Measurements from ENCODE around the gene SEPTIN3. TPM values are rescaled to one million over a fixed set of nuclear protein-coding genes. Genes with fewer than 3 reads are reported as not detected.
"Not testable (repeated sequence)": the region's sequence is repeated elsewhere in the genome, so short reads cannot be mapped to it uniquely, and the experiment has no call there.

SEPTIN3 gene
- total RNA-seq, 4 donors from 2014 or later, result 0.13 to 1.2 (median 0.93) TPM; not detected in 1

- TF ChIP-seq CTCF (IDR thresholded peaks at IDR 0.05) (no peak), EP300 (IDR thresholded peaks at IDR 0.05) (no peak), POLR2A (IDR thresholded peaks at IDR 0.05) (no peak), POLR2AphosphoS5 (IDR thresholded peaks at IDR 0.05) (no peak)
- H3K27ac ChIP-seq, result no peak overlapping the region
- H3K4me3 ChIP-seq, result no peak overlapping the region
- ATAC-seq, result no peak
- H3K4me1 ChIP-seq, result peaks cover 0 to 20% (median 5%) of the 10 kb centered on the region in 3 donors
- H3K36me3 ChIP-seq, result no peaks in the 10 kb centered on the region
- no peaks in the 10 kb centered on the region for H3K9me3 ChIP-seq
- peaks cover 16% of the 10 kb centered on the region for H3K27me3 ChIP-seq
- WGBS, 2 donors (ENCODE audit: low coverage in 1 of 2), result 80 to 90% methylated on average over 1 to 2 of the region's 2 CpGs
Observed at GRCh38 chr22:41948142-41948541, 21.1 kb upstream of the SEPTIN3 start.

- H3K27ac ChIP-seq, H3K4me3 ChIP-seq, H3K36me3 ChIP-seq, ATAC-seq, H3K9me3 ChIP-seq: not testable (repeated sequence)
- Histone ChIP-seq H3K27me3 (peaks cover 16% of the 10 kb centered on the region), H3K4me1 (peaks cover 0 to 20% (median 5%) of the 10 kb centered on the region in 3 donors)
- WGBS, 2 donors (ENCODE audit: low coverage in 1 of 2), result 89% methylated on average over 8 of the region's 8 CpGs; no CpG with 5 or more reads in 1 of the 2 donors
Observed at GRCh38 chr22:41948928-41949296, 20.3 kb upstream of the SEPTIN3 start.

GRCh38 chr22:41949297-41949965 lies 19.8 kb upstream of the SEPTIN3 start:
- H3K27me3 ChIP-seq, result peaks cover 16% of the 10 kb centered on the region

GRCh38 chr22:41951898-41952474 lies 17.3 kb upstream of the SEPTIN3 start, which contains the start of gene SMIM45:
TSS of gene SMIM45 (plus strand) at chr22:41952150.
- Histone ChIP-seq H3K9me3 (no peaks in the 10 kb centered on the region), H3K27ac (no peak within 1 kb of the TSS), H3K27me3 (peaks cover 16% of the 10 kb centered on the region), H3K36me3 (no peaks in the 10 kb centered on the region), H3K4me1 (peaks cover 0 to 8% (median 0%) of the 10 kb centered on the region in 3 donors), H3K4me3 (no peak within 1 kb of the TSS)
- ATAC-seq, result no peak
- 61 to 90% methylated on average over 2 to 7 of the region's 16 CpGs for WGBS, 2 donors (ENCODE audit: low coverage in 1 of 2)
- TF ChIP-seq POLR2A (IDR thresholded peaks at IDR 0.05), result no peak
- no peak for TF ChIP-seq CTCF (IDR thresholded peaks at IDR 0.05)
- no peak for TF ChIP-seq POLR2AphosphoS5 (IDR thresholded peaks at IDR 0.05)
- TF ChIP-seq EP300 (IDR thresholded peaks at IDR 0.05), result no peak

More at GRCh38 chr22:41949297-41949965, 19.8 kb upstream of the SEPTIN3 start:
- Histone ChIP-seq H3K9me3 (no peaks in the 10 kb centered on the region), H3K4me3 (no peak overlapping the region), H3K4me1 (peaks cover 0 to 20% (median 5%) of the 10 kb centered on the region in 3 donors), H3K27ac (no peak overlapping the region), H3K36me3 (no peaks in the 10 kb centered on the region)
- TF ChIP-seq POLR2AphosphoS5 (IDR thresholded peaks at IDR 0.05), result no peak
- TF ChIP-seq POLR2A (IDR thresholded peaks at IDR 0.05), result no peak
- no peak for TF ChIP-seq CTCF (IDR thresholded peaks at IDR 0.05)
- no peak for TF ChIP-seq EP300 (IDR thresholded peaks at IDR 0.05)
- WGBS, 2 donors (ENCODE audit: low coverage in 1 of 2), result 84% methylated on average over 6 of the region's 7 CpGs; no CpG with 5 or more reads in 1 of the 2 donors
- no peak for ATAC-seq

GRCh38 chr22:41952713-41953112 lies 16.5 kb upstream of the SEPTIN3 start:
- TF ChIP-seq POLR2A (IDR thresholded peaks at IDR 0.05) (no peak), CTCF (IDR thresholded peaks at IDR 0.05) (no peak), EP300 (IDR thresholded peaks at IDR 0.05) (no peak), POLR2AphosphoS5 (IDR thresholded peaks at IDR 0.05) (no peak)
- Histone ChIP-seq H3K27me3 (peaks cover 21% of the 10 kb centered on the region), H3K27ac (no peak overlapping the region), H3K4me1 (peaks cover 0 to 6% (median 4%) of the 10 kb centered on the region in 3 donors), H3K9me3 (no peaks in the 10 kb centered on the region), H3K4me3 (no peak overlapping the region), H3K36me3 (no peaks in the 10 kb centered on the region)
- WGBS, 2 donors (ENCODE audit: low coverage in 1 of 2), result 100% methylated on average over 1 of the region's 2 CpGs; no CpG with 5 or more reads in 1 of the 2 donors
- ATAC-seq, result no peak

Measured in gastroesophageal sphincter (tissue), 4 donors.